MM.1S (cell line): ENCODE measurements around the gene ADRA2B.

ENCODE experiments used
- DNase-seq: peaks from one replicate; pipeline ENCODE4 v3.0.0-alpha.2; 2015
- H2AFZ ChIP-seq: fragments of 300-600 bp; sonication (generic); 2 replicates; pipeline ENCODE4 v1.6.0; 2016; ENCODE audit warnings: antibody characterized with exemption, low read length
- H3F3A ChIP-seq: fragments of 300-600 bp; sonication (generic); 2 replicates; pipeline ENCODE4 v1.6.1; 2016; ENCODE audit warnings: mild to moderate bottlenecking, antibody characterized with exemption, low read length, moderate library complexity, mixed read lengths; ENCODE audit not compliant: insufficient read depth
- H3K27ac ChIP-seq: fragments of 300-600 bp; sonication (generic); 2 replicates; pipeline ENCODE4 v1.5.1; 2016; ENCODE audit warnings: mild to moderate bottlenecking, low read length
- H3K27me3 ChIP-seq: fragments of 300-600 bp; sonication (generic); replicated peaks from 2 replicates; pipeline ENCODE4 v1.6.0; 2016; ENCODE audit warnings: low read length; ENCODE audit not compliant: insufficient read depth
- H3K36me3 ChIP-seq: fragments of 300-600 bp; sonication (generic); replicated peaks from 2 replicates; pipeline ENCODE4 v1.6.1; 2016; ENCODE audit warnings: mild to moderate bottlenecking, low read length, mixed read lengths; ENCODE audit not compliant: insufficient read depth
- H3K4me1 ChIP-seq: fragments of 300-600 bp; sonication (generic); 2 replicates; pipeline ENCODE4 v1.6.1; 2016; ENCODE audit warnings: low read length, mixed read lengths
- H3K4me2 ChIP-seq: fragments of 300-600 bp; sonication (generic); 2 replicates; pipeline ENCODE4 v1.6.0; 2016; ENCODE audit warnings: low read depth, low read length
- H3K4me3 ChIP-seq: fragments of 300-600 bp; sonication (generic); 2 replicates; pipeline ENCODE4 v1.5.1; 2016; ENCODE audit warnings: low read length, mixed read lengths
- H3K79me2 ChIP-seq: fragments of 300-600 bp; sonication (generic); 2 replicates; pipeline ENCODE4 v1.6.1; 2016; ENCODE audit warnings: mixed run types, low read length, mixed read lengths
- H3K9ac ChIP-seq: fragments of 300-600 bp; sonication (generic); 2 replicates; pipeline ENCODE4 v1.6.1; 2016; ENCODE audit warnings: low read length, mixed read lengths
- H3K9me2 ChIP-seq: fragments of 300-600 bp; sonication (generic); replicated peaks from 2 replicates; pipeline ENCODE4 v1.6.1; 2016; ENCODE audit warnings: mild to moderate bottlenecking, low read length, mixed read lengths; ENCODE audit not compliant: insufficient read depth
- H3K9me3 ChIP-seq: fragments of 300-600 bp; sonication (generic); replicated peaks from 2 replicates; pipeline ENCODE4 v1.6.1; 2016; ENCODE audit warnings: mild to moderate bottlenecking, low read length, mixed read lengths; ENCODE audit not compliant: insufficient read depth
- H4K20me1 ChIP-seq: fragments of 300-600 bp; sonication (generic); 2 replicates; pipeline ENCODE4 v1.6.1; 2016; ENCODE audit warnings: mild to moderate bottlenecking, low read length, moderate library complexity, mixed read lengths; ENCODE audit not compliant: insufficient read depth
- EZH2 ChIP-seq: fragments of 300-600 bp; sonication (generic); optimal IDR thresholded peaks from 2 replicates; pipeline ENCODE3; 2017; ENCODE audit warnings: low read depth, mild to moderate bottlenecking, antibody characterized with exemption, low read length, mixed read lengths
- EZH2phosphoT487 ChIP-seq: fragments of 300-600 bp; sonication (generic); IDR thresholded peaks from 2 replicates; pipeline ENCODE4 v1.6.1; 2018; ENCODE audit warnings: antibody characterized with exemption, low read length
- TF ChIP-seq, protein P1 (sequence below): fragments of 300-600 bp; sonication (generic); IDR thresholded peaks from 2 replicates; pipeline ENCODE4 v1.5.1; 2016; ENCODE audit warnings: antibody characterized with exemption, low read length, mixed read lengths

The ADRA2B gene

DNA sequence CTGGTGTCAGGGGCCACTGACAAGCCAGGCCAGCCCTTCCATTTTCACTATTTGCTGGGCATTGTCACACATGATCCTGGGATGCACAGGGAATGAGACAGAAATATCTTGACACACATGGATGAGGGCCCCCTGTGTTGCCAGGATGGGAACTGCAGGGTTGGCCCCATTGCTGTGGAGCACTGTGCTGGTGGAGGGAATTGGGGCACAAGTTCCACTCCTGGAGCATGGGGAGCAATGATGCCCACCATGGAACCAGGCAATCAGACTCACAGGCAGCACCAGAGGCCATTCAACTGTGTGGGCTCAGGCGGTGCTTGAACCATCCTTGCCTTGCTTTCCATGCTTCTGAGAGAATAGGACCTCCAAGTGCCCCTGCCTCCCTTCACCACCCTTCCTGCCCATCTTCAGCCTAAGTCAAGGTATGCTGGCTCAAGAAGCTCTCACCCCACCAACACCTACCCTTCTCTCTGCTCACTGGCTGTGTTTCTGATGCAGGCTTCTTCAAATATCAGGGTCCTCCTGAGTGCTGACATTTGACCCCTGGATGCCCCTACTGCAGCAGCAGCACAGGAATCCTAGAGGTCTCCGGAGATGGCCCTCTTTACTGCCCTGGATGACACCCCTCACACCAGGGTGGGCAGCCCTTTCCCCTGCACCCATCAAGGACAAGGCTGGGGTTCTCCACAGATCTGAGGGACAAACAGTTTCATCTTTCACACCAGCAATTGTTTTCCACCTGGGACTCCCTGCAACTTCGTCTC lies 11.0 kb downstream of the ADRA2B start:
- no peaks in the 10 kb centered on the region for H3K79me2 ChIP-seq
- no peak overlapping the region for H3K9ac ChIP-seq

DNA sequence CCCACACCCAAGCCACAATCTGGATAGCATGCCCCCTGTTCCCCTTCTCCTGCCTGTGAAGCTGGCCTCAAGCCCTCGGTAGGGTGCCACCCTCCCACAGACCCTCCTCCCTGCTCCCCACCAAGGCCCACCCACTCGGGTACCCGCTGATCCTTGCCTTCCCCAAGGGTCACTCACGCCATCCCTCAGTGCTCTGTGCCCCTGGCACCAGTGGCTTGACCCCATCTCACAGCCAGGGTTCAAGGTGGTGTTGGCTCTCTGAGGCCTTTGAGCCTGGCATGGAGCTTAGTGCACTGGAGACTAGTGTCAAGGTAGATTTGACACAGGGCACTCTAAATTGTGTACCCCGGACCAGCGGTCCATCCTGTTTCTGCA lies 11.9 kb downstream of the ADRA2B start:
- no peaks in the 10 kb centered on the region for H3K36me3 ChIP-seq
- H3K9me2 ChIP-seq: no peaks in the 10 kb centered on the region
- no peak for DNase-seq
- no peak overlapping the region for H3K27ac ChIP-seq
- no peaks in the 10 kb centered on the region for H4K20me1 ChIP-seq
- TF ChIP-seq, protein P1, sequence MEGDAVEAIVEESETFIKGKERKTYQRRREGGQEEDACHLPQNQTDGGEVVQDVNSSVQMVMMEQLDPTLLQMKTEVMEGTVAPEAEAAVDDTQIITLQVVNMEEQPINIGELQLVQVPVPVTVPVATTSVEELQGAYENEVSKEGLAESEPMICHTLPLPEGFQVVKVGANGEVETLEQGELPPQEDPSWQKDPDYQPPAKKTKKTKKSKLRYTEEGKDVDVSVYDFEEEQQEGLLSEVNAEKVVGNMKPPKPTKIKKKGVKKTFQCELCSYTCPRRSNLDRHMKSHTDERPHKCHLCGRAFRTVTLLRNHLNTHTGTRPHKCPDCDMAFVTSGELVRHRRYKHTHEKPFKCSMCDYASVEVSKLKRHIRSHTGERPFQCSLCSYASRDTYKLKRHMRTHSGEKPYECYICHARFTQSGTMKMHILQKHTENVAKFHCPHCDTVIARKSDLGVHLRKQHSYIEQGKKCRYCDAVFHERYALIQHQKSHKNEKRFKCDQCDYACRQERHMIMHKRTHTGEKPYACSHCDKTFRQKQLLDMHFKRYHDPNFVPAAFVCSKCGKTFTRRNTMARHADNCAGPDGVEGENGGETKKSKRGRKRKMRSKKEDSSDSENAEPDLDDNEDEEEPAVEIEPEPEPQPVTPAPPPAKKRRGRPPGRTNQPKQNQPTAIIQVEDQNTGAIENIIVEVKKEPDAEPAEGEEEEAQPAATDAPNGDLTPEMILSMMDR: no peak
- TF ChIP-seq EZH2phosphoT487 (no peak), EZH2 (no peak)
- no peak overlapping the region for H3K9ac ChIP-seq
- H3F3A ChIP-seq: no peaks in the 10 kb centered on the region
- no peak overlapping the region for H3K4me3 ChIP-seq
- H3K4me2 ChIP-seq: no peak overlapping the region
- H3K9me3 ChIP-seq: no peaks in the 10 kb centered on the region
- no peaks in the 10 kb centered on the region for H3K4me1 ChIP-seq
- no peak overlapping the region for H2AFZ ChIP-seq
- peaks cover 17% of the 10 kb centered on the region for H3K27me3 ChIP-seq
- no peaks in the 10 kb centered on the region for H3K79me2 ChIP-seq

More for the DNA sequence above, 11.0 kb downstream of the ADRA2B start:
- no peaks in the 10 kb centered on the region for H3F3A ChIP-seq
- H3K9me2 ChIP-seq: no peaks in the 10 kb centered on the region
- H4K20me1 ChIP-seq: no peaks in the 10 kb centered on the region
- no peak for DNase-seq
- no peaks in the 10 kb centered on the region for H3K9me3 ChIP-seq
- no peak overlapping the region for H2AFZ ChIP-seq
- H3K27me3 ChIP-seq: peaks cover 17% of the 10 kb centered on the region
- no peak overlapping the region for H3K4me2 ChIP-seq
- H3K36me3 ChIP-seq: no peaks in the 10 kb centered on the region
- H3K27ac ChIP-seq: no peak overlapping the region
- no peaks in the 10 kb centered on the region for H3K4me1 ChIP-seq
- H3K4me3 ChIP-seq: no peak overlapping the region
- no peak for TF ChIP-seq EZH2
- TF ChIP-seq, protein P1: no peak
- no peak for TF ChIP-seq EZH2phosphoT487

DNA sequence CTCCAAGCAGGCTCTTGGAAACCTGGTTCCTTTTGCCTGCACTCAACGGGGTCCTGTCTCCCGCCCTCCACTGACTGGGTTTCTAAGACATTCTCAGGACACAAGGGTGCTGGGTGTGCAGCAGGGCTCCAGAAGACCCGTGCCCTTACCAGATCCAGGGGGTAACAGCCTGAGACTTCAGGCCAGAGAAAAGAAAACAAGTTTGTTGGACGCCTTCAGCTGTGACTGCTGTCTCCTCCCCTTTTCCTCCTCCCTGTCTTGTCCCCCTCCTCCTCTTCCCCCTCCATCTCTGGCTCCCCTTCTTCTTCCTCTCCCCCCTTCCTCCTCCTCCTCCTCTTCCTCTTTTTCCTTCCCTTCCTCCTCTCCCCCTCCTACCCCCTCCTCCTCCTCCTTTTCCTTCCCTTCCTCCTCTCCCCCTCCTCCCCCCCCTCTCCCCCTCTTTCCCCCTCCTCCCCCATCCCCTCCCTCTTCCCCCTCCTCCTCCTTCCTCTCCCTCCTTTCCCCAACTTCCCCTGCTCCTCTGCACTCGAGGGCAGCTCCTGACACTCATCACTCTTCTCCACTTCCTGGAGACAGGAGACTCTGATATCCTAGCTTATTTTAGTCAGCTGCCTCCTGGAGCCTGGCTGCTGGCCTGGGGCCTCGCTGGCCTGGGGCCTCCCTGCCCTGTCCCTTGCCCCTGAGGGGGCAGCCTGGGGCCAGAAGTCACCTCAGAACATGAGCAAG lies 12.4 kb downstream of the ADRA2B start:
- peaks cover 17% of the 10 kb centered on the region for H3K27me3 ChIP-seq
- H3K4me1 ChIP-seq: no peaks in the 10 kb centered on the region
- H3K4me2 ChIP-seq: no peak overlapping the region
- no peaks in the 10 kb centered on the region for H3F3A ChIP-seq
- no peak overlapping the region for H2AFZ ChIP-seq
- no peaks in the 10 kb centered on the region for H4K20me1 ChIP-seq
- H3K36me3 ChIP-seq: no peaks in the 10 kb centered on the region
- TF ChIP-seq EZH2phosphoT487 (no peak), EZH2 (no peak)
- TF ChIP-seq, protein P1: no peak
- H3K9me2 ChIP-seq: no peaks in the 10 kb centered on the region
- H3K4me3 ChIP-seq: no peak overlapping the region
- H3K9me3 ChIP-seq: no peaks in the 10 kb centered on the region
- no peak overlapping the region for H3K27ac ChIP-seq
- H3K79me2 ChIP-seq: no peaks in the 10 kb centered on the region
- H3K9ac ChIP-seq: no peak overlapping the region
- DNase-seq: no peak
